Progenitor cell of endocrine pancreas (in vitro differentiated cells): ENCODE measurements around the gene MED9. TPM values are rescaled to one million over a fixed set of nuclear protein-coding genes. Genes with fewer than 3 reads are reported as not detected.

Experiments used
- DNase-seq: peaks from one replicate; pipeline ENCODE4 v3.0.0; 2021; ENCODE audit warnings: low spot score; ENCODE audit not compliant: unreplicated experiment
- H3K27ac Mint-ChIP-seq: 2 replicates; pipeline ENCODE4 v1.8.0; 2021; ENCODE audit warnings: mild to moderate bottlenecking, moderate library complexity, mixed read lengths
- H3K27me3 Mint-ChIP-seq: 2 replicates; pipeline ENCODE4 v1.8.0; 2021; ENCODE audit warnings: mixed read lengths
- H3K36me3 Mint-ChIP-seq: 2 replicates; pipeline ENCODE4 v1.8.0; 2022; ENCODE audit warnings: mixed read lengths; ENCODE audit not compliant: insufficient read depth
- H3K4me1 Mint-ChIP-seq: 2 replicates; pipeline ENCODE4 v1.8.0; 2021; ENCODE audit warnings: low read depth, mixed read lengths
- H3K4me3 Mint-ChIP-seq: 2 replicates; pipeline ENCODE4 v1.8.0; 2021; ENCODE audit warnings: low read depth, mild to moderate bottlenecking, moderate library complexity, mixed read lengths
- H3K9me3 Mint-ChIP-seq: 2 replicates; pipeline ENCODE4 v1.8.0; 2021; ENCODE audit warnings: low read depth, mixed read lengths
- total RNA-seq: library from RNA; stranded (reverse); gene quantifications from 2 replicates; pipeline ENCODE4 v1.2.1, GENCODE V29; 2021
- TF ChIP-seq, protein P1 (sequence below): fragments of 200-600 bp; sonication (generic); IDR thresholded peaks from one replicate; pipeline ENCODE4 v1.5.0; 2021; ENCODE audit warnings: antibody characterized with exemption, mild to moderate bottlenecking; ENCODE audit not compliant: unreplicated experiment

Gene MED9
- total RNA-seq, 1 donor from 2014 or later, result 17.0 TPM

DNA sequence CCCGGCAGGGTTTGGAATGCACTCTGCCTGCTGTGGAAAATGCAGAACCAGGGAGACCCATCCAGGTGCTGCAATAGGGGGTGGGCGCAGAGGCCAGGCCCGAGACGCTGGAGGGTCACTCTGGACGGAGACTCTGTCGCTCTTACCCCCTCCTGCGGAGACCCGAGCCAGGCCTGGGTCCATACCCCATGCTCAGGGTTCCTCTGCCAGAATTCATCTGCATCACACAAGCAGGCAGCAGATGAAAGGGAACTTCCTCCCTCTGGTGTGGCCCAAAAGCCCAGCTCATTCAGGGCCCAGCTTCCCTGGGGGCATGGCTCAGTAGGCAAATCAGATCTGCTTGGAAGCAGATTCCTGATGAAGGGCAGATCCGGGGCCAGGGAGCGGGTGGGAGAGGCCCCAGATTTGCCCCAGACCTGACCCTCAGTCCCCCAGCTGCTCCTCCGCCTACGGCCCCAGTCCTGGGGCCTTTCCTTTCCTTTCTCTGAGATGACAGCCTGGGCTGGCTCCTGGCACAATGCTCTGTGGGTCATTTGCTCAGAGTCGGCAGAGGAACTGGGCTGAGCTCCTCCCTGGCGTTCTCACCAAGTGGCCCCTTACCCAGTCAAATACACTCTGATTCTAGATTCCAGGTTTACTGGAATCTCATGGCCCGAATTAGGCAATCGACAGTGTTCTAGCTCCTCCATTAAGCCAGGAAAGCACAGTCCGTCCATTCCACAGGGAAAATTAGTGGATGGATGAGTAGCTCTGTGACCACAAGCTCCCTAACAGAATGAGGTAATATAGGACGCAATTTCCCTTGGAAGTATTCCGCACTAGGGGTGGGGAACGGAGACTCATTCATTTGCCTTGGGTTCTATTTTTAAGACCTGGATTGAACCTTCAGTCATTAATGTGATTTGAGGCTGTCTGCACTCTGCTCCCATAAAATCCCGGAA, 38.5 kb downstream of the MED9 start:
- Mint-ChIP-seq H3K27ac (no peak overlapping the region), H3K4me1 (no peaks in the 10 kb centered on the region), H3K27me3 (no peaks in the 10 kb centered on the region), H3K36me3 (no peaks in the 10 kb centered on the region), H3K9me3 (no peaks in the 10 kb centered on the region), H3K4me3 (no peak overlapping the region)
- no peak for DNase-seq
- TF ChIP-seq, protein P1, sequence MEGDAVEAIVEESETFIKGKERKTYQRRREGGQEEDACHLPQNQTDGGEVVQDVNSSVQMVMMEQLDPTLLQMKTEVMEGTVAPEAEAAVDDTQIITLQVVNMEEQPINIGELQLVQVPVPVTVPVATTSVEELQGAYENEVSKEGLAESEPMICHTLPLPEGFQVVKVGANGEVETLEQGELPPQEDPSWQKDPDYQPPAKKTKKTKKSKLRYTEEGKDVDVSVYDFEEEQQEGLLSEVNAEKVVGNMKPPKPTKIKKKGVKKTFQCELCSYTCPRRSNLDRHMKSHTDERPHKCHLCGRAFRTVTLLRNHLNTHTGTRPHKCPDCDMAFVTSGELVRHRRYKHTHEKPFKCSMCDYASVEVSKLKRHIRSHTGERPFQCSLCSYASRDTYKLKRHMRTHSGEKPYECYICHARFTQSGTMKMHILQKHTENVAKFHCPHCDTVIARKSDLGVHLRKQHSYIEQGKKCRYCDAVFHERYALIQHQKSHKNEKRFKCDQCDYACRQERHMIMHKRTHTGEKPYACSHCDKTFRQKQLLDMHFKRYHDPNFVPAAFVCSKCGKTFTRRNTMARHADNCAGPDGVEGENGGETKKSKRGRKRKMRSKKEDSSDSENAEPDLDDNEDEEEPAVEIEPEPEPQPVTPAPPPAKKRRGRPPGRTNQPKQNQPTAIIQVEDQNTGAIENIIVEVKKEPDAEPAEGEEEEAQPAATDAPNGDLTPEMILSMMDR, result no peak

DNA sequence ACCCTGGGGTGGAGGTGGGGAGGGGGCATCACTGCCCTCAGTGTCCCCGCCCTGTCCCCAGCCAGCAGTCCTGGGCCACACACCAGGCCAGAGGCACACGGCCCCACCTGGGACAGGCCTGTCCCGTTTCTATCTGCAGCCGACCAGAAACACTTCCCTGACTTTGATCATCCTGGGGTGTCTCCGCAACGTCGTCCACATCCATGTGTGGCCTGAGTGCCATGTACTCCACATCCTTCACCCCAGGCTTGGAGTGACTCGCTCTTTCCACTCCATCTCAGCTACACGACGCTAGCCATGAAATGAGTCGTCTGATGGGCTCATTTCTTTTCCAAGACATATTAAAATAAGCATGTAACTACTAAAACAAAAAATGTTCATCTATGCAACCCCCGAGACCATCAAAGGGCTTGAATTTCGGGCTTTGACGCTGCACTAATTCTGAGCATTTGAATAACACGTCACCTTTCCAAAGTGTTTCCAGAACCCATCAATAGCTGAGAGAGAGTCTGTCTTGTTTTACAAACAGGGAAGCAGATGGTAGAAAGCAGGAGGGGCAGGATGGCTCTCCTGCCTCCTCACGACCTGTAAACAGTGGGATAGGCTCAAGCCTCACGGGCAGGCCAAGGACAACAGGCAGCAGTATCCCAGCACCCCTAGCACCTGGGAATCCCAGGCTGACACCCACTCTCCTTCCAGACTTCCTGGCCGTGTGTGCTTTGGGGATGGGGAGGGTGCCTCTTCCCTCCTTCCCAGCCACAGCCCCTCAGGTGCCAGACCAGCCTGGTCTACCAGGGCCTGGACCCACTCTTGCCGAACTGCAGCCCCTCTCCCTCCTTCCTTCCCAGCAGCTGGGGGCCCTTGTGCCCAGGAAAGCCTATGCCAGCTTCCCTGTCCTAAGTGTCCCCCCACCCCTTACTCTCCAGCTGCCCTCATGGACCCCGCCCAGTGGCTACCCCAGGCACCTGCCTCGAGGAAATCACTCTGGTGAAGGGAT, 39.4 kb downstream of the MED9 start:
- no peak for DNase-seq
- Mint-ChIP-seq H3K9me3 (no peaks in the 10 kb centered on the region), H3K27ac (peak overlapping the region; percentile 71), H3K36me3 (no peaks in the 10 kb centered on the region), H3K4me3 (no peak overlapping the region), H3K4me1 (no peaks in the 10 kb centered on the region), H3K27me3 (no peaks in the 10 kb centered on the region)
- TF ChIP-seq, protein P1, result no peak

DNA sequence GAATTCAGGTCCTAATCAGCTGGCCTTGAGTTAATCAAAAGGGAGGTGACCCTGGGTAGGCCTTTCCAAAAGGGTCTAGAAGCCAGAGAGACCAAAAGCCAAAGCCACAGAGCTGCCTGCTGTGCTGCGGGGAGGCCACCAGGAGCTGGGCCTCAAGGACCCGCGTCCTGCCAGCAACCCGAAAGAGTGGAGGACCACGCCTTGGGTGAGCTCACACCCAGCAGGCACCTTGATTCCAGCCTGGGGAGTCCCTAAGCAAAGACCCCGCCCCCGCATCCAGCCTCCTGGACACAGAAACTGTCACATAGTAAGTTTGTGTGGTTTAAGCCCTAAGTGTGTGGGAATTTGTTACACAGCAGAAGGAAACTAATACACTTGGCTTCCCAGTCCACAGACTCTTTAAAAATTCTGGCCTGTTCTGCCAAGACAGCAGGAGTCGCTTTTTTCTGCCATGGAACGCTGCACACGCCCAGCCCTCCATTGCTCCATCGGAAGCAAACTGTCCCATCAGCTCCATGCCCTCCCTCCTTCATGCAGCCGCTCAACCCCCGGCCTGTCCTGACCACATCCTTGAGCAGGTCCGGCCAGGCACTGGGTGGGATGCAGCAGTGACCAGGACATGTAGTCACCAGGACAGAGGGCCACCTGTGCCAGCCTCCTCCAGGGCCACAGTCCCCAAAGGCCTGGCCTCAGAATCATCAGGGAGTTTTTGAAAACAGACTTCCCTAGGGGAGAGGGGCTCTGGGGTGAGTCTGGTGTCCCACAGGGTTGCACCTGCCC, 40.3 kb downstream of the MED9 start:
- H3K27ac Mint-ChIP-seq, result peak overlapping the region; percentile 71
- H3K9me3 Mint-ChIP-seq, result no peaks in the 10 kb centered on the region
- H3K36me3 Mint-ChIP-seq, result no peaks in the 10 kb centered on the region
- H3K4me3 Mint-ChIP-seq, result no peak overlapping the region
- TF ChIP-seq, protein P1, result no peak
- no peak for DNase-seq
- no peaks in the 10 kb centered on the region for H3K4me1 Mint-ChIP-seq
- H3K27me3 Mint-ChIP-seq, result no peaks in the 10 kb centered on the region

DNA sequence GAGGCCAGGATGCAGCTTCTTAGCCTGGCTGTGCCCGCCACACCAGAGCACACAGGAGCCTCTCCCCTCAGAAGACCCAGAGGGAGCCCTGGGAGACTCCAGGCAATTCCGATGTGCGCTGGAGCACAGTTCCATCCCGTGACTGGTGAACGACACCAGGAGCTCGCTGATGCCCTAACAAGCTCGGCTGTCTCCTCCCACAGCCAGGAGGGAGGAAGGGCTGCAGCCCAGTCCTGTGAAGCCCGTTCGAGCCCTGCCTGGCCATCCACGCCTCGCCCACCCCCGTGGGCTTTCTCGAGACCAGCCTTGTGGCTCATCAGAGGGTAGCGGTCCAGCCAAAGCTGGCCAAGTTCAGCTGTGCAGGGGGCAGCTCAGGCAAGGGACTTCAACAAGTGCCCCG, 41.2 kb downstream of the MED9 start:
- H3K9me3 Mint-ChIP-seq, result no peaks in the 10 kb centered on the region
- H3K4me3 Mint-ChIP-seq, result no peak overlapping the region
- no peak overlapping the region for H3K27ac Mint-ChIP-seq
- TF ChIP-seq, protein P1, result no peak
- DNase-seq, result no peak
- H3K27me3 Mint-ChIP-seq, result no peaks in the 10 kb centered on the region
- H3K4me1 Mint-ChIP-seq, result no peaks in the 10 kb centered on the region
- H3K36me3 Mint-ChIP-seq, result no peaks in the 10 kb centered on the region

DNA sequence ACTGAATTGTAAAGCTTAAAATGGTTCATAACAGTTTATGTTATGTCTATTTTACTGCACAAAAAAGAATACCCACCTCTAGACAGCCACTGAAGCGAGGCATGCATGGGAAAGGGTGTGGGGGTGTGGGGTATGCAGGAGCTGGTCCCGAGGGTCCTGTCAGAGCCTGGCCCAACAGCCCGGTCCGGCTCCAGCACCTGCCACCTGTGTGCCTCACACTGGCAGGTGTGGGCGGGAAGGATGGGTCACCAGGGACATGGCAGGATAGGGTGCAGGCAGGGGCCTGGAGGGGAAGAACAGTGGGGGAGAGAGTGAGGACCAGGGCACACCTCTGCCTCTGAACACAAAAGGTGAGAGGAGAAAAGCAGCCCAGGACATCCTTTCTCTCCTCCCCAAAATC, 42.2 kb downstream of the MED9 start:
- no peaks in the 10 kb centered on the region for H3K27me3 Mint-ChIP-seq

More for the DNA sequence above, 42.2 kb downstream of the MED9 start:
- Mint-ChIP-seq H3K4me1 (peaks cover 1% of the 10 kb centered on the region), H3K9me3 (no peaks in the 10 kb centered on the region), H3K4me3 (no peak overlapping the region), H3K27ac (no peak overlapping the region), H3K36me3 (no peaks in the 10 kb centered on the region)
- no peak for DNase-seq
- TF ChIP-seq, protein P1, result no peak
